ENCODE measurements around the gene RANGRF. TPM values are rescaled to one million over a fixed set of nuclear protein-coding genes. Genes with fewer than 3 reads are reported as not detected.

RANGRF gene, protein sequence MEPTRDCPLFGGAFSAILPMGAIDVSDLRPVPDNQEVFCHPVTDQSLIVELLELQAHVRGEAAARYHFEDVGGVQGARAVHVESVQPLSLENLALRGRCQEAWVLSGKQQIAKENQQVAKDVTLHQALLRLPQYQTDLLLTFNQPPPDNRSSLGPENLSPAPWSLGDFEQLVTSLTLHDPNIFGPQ
- total RNA-seq (10 to 100 TPM; 15.5 to 31.6 TPM), polyA plus RNA-seq (10 to 100 TPM; 39.1 to 60.1 TPM)
- long read RNA-seq, donor 1, transcript RANGRF-202 (4 exons, 1,074 nt) = major isoform, 11 of 26 reads
- long read RNA-seq, donor 1, transcript RANGRF-203 (3 exons, 1,140 nt) = minor isoform, 6 of 26 reads
- long read RNA-seq, donor 1, transcript RANGRF-201 (5 exons, 1,009 nt) = minor isoform, 6 of 26 reads
- long read RNA-seq, donor 1, partial matches to known transcripts = 0 of 26 reads
- long read RNA-seq, donor 1, other reads (novel, unspliced or antisense) = 0 of 26 reads
- long read RNA-seq, donor 2, transcript RANGRF-202 (4 exons, 1,074 nt) = major isoform, 5 of 15 reads
- long read RNA-seq, donor 2, partial matches to known transcripts = 5 of 15 reads
- long read RNA-seq, donor 2, other reads (novel, unspliced or antisense) = 0 of 15 reads
- long read RNA-seq, donor 3, transcript RANGRF-201 (5 exons, 1,009 nt) = major isoform, 5 of 10 reads
- long read RNA-seq, donor 3, partial matches to known transcripts = 0 of 10 reads
- long read RNA-seq, donor 3, other reads (novel, unspliced or antisense) = 0 of 10 reads
- long read RNA-seq, donor 4, partial matches to known transcripts = 6 of 17 reads
- long read RNA-seq, donor 4, other reads (novel, unspliced or antisense) = 0 of 17 reads
- long read RNA-seq, donor 5, transcript RANGRF-202 (4 exons, 1,074 nt) = major isoform, 12 of 32 reads
- long read RNA-seq, donor 5, transcript RANGRF-201 (5 exons, 1,009 nt) = minor isoform, 7 of 32 reads
- long read RNA-seq, donor 5, partial matches to known transcripts = 7 of 32 reads
- long read RNA-seq, donor 5, other reads (novel, unspliced or antisense) = 0 of 32 reads

GRCh38 chr17:8288336-8289102 is at the start of gene RANGRF:
Gene RANGRF, plus strand, starts transcription at chr17:8288670. Its CDS starts 119 bp downstream, at chr17:8288789.
- ATAC-seq (ENCODE audit: insufficient read depth, low FRiP score) = peak; percentile 92
- H3K27ac ChIP-seq (ENCODE audit: low read depth in 1 of 2, low read length in 1 of 2) = peak within 1 kb of the TSS; percentile 92 to 95
- no peaks in the 10 kb centered on the region for H3K36me3 ChIP-seq (ENCODE audit: control insufficient read depth in 4 of 4, insufficient read depth in 4 of 4, low read length in 4 of 4)

DNA sequence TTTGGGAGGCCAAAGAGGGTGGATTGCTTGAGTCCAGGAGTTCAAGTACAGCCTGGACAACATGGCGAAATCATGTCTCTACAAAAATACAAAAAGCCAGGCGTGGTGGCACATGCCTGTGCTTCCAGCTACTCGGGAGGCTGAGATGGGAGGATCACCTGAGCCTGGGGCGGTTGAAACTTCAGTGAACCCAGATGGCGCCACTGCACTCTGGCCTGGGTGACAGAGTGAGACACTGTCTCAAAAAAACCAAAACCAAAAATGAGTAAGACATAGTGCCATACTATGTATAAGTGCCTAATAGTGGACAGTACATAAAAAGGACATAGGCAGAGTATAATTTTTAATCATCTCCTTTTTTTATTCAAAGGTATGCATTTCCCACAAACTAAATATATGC is 44.6 kb upstream of the RANGRF start:
- H3K4me3 ChIP-seq = no peak overlapping the region
- no peaks in the 10 kb centered on the region for H3K9me3 ChIP-seq (ENCODE audit: control insufficient read depth in 4 of 4, insufficient read depth in 3 of 4, low read length in 3 of 4)
- DNase-seq (no peak), ATAC-seq (ENCODE audit: insufficient read depth, low FRiP score) (no peak)
- 93 to 94% methylated on average over 5 of the region's 5 CpGs for WGBS, 2 donors
- H3K36me3 ChIP-seq (ENCODE audit: control insufficient read depth in 4 of 4, insufficient read depth in 4 of 4, low read length in 4 of 4) = peaks cover 0 to 13% (median 5%) of the 10 kb centered on the region in 4 donors
- no peak overlapping the region for H3K9ac ChIP-seq (ENCODE audit: insufficient read depth in 1 of 2, low read length in 2 of 2)
- no peak overlapping the region for H3K27ac ChIP-seq (ENCODE audit: low read depth in 1 of 2, low read length in 1 of 2)
- no peaks in the 10 kb centered on the region for H3K27me3 ChIP-seq (ENCODE audit: control insufficient read depth in 3 of 3, insufficient read depth in 3 of 3, low read length in 2 of 3)
- TF ChIP-seq, protein P1, sequence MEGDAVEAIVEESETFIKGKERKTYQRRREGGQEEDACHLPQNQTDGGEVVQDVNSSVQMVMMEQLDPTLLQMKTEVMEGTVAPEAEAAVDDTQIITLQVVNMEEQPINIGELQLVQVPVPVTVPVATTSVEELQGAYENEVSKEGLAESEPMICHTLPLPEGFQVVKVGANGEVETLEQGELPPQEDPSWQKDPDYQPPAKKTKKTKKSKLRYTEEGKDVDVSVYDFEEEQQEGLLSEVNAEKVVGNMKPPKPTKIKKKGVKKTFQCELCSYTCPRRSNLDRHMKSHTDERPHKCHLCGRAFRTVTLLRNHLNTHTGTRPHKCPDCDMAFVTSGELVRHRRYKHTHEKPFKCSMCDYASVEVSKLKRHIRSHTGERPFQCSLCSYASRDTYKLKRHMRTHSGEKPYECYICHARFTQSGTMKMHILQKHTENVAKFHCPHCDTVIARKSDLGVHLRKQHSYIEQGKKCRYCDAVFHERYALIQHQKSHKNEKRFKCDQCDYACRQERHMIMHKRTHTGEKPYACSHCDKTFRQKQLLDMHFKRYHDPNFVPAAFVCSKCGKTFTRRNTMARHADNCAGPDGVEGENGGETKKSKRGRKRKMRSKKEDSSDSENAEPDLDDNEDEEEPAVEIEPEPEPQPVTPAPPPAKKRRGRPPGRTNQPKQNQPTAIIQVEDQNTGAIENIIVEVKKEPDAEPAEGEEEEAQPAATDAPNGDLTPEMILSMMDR (IDR thresholded peaks at IDR 0.05; ENCODE audit: control extremely low read depth, extremely low read depth) = no peak
- peaks cover 0 to 5% (median 0%) of the 10 kb centered on the region in 5 donors for H3K4me1 ChIP-seq (ENCODE audit: control insufficient read depth in 5 of 5, insufficient read depth in 5 of 5, low read length in 5 of 5)

More at GRCh38 chr17:8288336-8289102, at the start of gene RANGRF:
- DNase-seq = peak; percentile 93 to 95 (median 95)
- TF ChIP-seq, protein P1 (IDR thresholded peaks at IDR 0.05; ENCODE audit: control extremely low read depth, extremely low read depth) = no peak
- Histone ChIP-seq H3K4me1 (ENCODE audit: control insufficient read depth in 5 of 5, insufficient read depth in 5 of 5, low read length in 5 of 5) (peaks cover 2 to 15% (median 4%) of the 10 kb centered on the region in 5 donors), H3K27me3 (ENCODE audit: control insufficient read depth in 3 of 3, insufficient read depth in 3 of 3, low read length in 2 of 3) (no peaks in the 10 kb centered on the region), H3K9me3 (ENCODE audit: control insufficient read depth in 4 of 4, insufficient read depth in 3 of 4, low read length in 3 of 4) (no peaks in the 10 kb centered on the region), H3K9ac (ENCODE audit: insufficient read depth in 1 of 2, low read length in 2 of 2) (peak within 1 kb of the TSS; percentile 69 to 86), H3K4me3 (peak within 1 kb of the TSS; percentile 46)
- WGBS, 2 donors = 0% methylated on average over 53 of the region's 53 CpGs

GRCh38 chr17:8244768-8245167 is 43.7 kb upstream of the RANGRF start:
- H3K36me3 ChIP-seq (ENCODE audit: control insufficient read depth in 4 of 4, insufficient read depth in 4 of 4, low read length in 4 of 4) = peaks cover 0 to 8% (median 5%) of the 10 kb centered on the region in 4 donors
- TF ChIP-seq, protein P1 (IDR thresholded peaks at IDR 0.05; ENCODE audit: control extremely low read depth, extremely low read depth) = no peak

More at GRCh38 chr17:8244768-8245167, 43.7 kb upstream of the RANGRF start:
- no peak for ATAC-seq (ENCODE audit: insufficient read depth, low FRiP score)
- no peak for DNase-seq
- H3K9ac ChIP-seq (ENCODE audit: insufficient read depth in 1 of 2, low read length in 2 of 2) = no peak overlapping the region
- H3K27me3 ChIP-seq (ENCODE audit: control insufficient read depth in 3 of 3, insufficient read depth in 3 of 3, low read length in 2 of 3) = no peaks in the 10 kb centered on the region
- WGBS, 2 donors = 98 to 99% methylated on average over 8 of the region's 8 CpGs
- H3K4me1 ChIP-seq (ENCODE audit: control insufficient read depth in 5 of 5, insufficient read depth in 5 of 5, low read length in 5 of 5) = peaks cover 0 to 5% (median 2%) of the 10 kb centered on the region in 5 donors
- no peak overlapping the region for H3K27ac ChIP-seq (ENCODE audit: low read depth in 1 of 2, low read length in 1 of 2)
- H3K9me3 ChIP-seq (ENCODE audit: control insufficient read depth in 4 of 4, insufficient read depth in 3 of 4, low read length in 3 of 4) = no peaks in the 10 kb centered on the region
- H3K4me3 ChIP-seq = no peak overlapping the region

Measured in lung (tissue), 16 donors.